GM21786 (cell line): ENCODE data around the gene IL19.
A peak's percentile ranks its signal among the peaks of the same experiment; 100 is the strongest.
"Not testable (repeated sequence)": the region's sequence is repeated elsewhere in the genome, so short reads cannot be mapped to it uniquely, and the experiment has no call there.

Experiments
- ATAC-seq: cut with Tn5 transposase; IDR thresholded peaks from one replicate; pipeline ENCODE4 v1.9.1; 2021; ENCODE audit not compliant: unreplicated experiment

The IL19 gene

GRCh38 chr1:206772243-206772937 lies 1.8 kb downstream of the IL19 start, which contains the start of gene IL10:
Gene IL10, minus strand, starts transcription at chr1:206772494. Its CDS starts 59 bp downstream, at chr1:206772435.
- no peak for ATAC-seq

GRCh38 chr1:206774093-206774492 lies 3.5 kb downstream of the IL19 start:
- no peak for ATAC-seq

- no peak for ATAC-seq
Observed at GRCh38 chr1:206776229-206776628, 5.7 kb downstream of the IL19 start.

- ATAC-seq, result no peak
Observed at GRCh38 chr1:206778031-206778430, 7.5 kb downstream of the IL19 start.

- not testable (repeated sequence) for ATAC-seq
Observed at GRCh38 chr1:206778911-206779310, 8.3 kb downstream of the IL19 start.

- ATAC-seq, result no peak
Observed at GRCh38 chr1:206779638-206780037, 9.1 kb downstream of the IL19 start.

GRCh38 chr1:206782448-206782847 lies 11.9 kb downstream of the IL19 start:
- peak; percentile 64 for ATAC-seq

- ATAC-seq, result no peak
Observed at GRCh38 chr1:206783506-206783905, 12.9 kb downstream of the IL19 start.

- peak; percentile 63 for ATAC-seq
Observed at GRCh38 chr1:206784471-206784903, 13.9 kb downstream of the IL19 start.

GRCh38 chr1:206785182-206785765 lies 14.7 kb downstream of the IL19 start:
- no peak for ATAC-seq

- no peak for ATAC-seq
Observed at GRCh38 chr1:206786212-206786886, 15.8 kb downstream of the IL19 start.

GRCh38 chr1:206787891-206788290 lies 17.3 kb downstream of the IL19 start:
- no peak for ATAC-seq

- ATAC-seq, result no peak
Observed at GRCh38 chr1:206788487-206789050, 18.0 kb downstream of the IL19 start.

- no peak for ATAC-seq
Observed at GRCh38 chr1:206790502-206791250, 20.1 kb downstream of the IL19 start.

GRCh38 chr1:206792939-206793607 lies 22.5 kb downstream of the IL19 start:
- ATAC-seq, result peak; percentile 62

- ATAC-seq, result no peak
Observed at GRCh38 chr1:206793620-206794019, 23.0 kb downstream of the IL19 start.

GRCh38 chr1:206794294-206794908 lies 23.8 kb downstream of the IL19 start:
- no peak for ATAC-seq

GRCh38 chr1:206796116-206796515 lies 25.5 kb downstream of the IL19 start:
- ATAC-seq, result no peak

GRCh38 chr1:206796981-206797402 lies 26.4 kb downstream of the IL19 start:
- no peak for ATAC-seq
